ENCODE results near the gene PCARE. TPM values are rescaled to one million over a fixed set of nuclear protein-coding genes. Genes with fewer than 3 reads are reported as not detected.

The PCARE gene
- total RNA-seq, 1 experiment from 2014 or later, result not detected

- POLR2A ChIA-PET, result no interaction called here
- ATAC-seq (no peak), DNase-seq (ENCODE audit: low read depth, low spot score) (no peak)
- Histone ChIP-seq H3K36me3 (ENCODE audit: control insufficient read depth, insufficient read depth, low read length) (no peaks in the 10 kb centered on the region), H3K9me3 (ENCODE audit: control insufficient read depth, insufficient read depth, low read depth, low read length) (no peaks in the 10 kb centered on the region), H3K4me3 (ENCODE audit: low read depth in 2 of 2, low read length in 2 of 2) (no peak overlapping the region), H3K4me1 (ENCODE audit: control insufficient read depth, insufficient read depth, low read length) (no peaks in the 10 kb centered on the region), H3K27ac (ENCODE audit: low read length) (no peak overlapping the region), H3K27me3 (ENCODE audit: control insufficient read depth, insufficient read depth, low read length) (no peaks in the 10 kb centered on the region)
- in situ Hi-C loops (cut with HindIII; ENCODE audit: low pct_unique_long_range_greater_than_20kb, low sequenced_read_pairs) (no loop called here), intact Hi-C loops (cut with micrococcal nuclease; ENCODE audit: unreplicated experiment) (no loop called here)
- TF ChIP-seq, protein P1, sequence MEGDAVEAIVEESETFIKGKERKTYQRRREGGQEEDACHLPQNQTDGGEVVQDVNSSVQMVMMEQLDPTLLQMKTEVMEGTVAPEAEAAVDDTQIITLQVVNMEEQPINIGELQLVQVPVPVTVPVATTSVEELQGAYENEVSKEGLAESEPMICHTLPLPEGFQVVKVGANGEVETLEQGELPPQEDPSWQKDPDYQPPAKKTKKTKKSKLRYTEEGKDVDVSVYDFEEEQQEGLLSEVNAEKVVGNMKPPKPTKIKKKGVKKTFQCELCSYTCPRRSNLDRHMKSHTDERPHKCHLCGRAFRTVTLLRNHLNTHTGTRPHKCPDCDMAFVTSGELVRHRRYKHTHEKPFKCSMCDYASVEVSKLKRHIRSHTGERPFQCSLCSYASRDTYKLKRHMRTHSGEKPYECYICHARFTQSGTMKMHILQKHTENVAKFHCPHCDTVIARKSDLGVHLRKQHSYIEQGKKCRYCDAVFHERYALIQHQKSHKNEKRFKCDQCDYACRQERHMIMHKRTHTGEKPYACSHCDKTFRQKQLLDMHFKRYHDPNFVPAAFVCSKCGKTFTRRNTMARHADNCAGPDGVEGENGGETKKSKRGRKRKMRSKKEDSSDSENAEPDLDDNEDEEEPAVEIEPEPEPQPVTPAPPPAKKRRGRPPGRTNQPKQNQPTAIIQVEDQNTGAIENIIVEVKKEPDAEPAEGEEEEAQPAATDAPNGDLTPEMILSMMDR (IDR thresholded peaks at IDR 0.05), result no peak
- TF ChIP-seq POLR2AphosphoS5 (IDR thresholded peaks at IDR 0.05; ENCODE audit: low read depth, low read length) (no peak), TCF7L2 (IDR thresholded peaks at IDR 0.05; ENCODE audit: low read depth, low read length) (no peak), SIN3A (IDR thresholded peaks at IDR 0.05; ENCODE audit: borderline replicate concordance, insufficient read depth, low read depth, low read length) (no peak), REST (IDR thresholded peaks at IDR 0.05; ENCODE audit: insufficient read depth in 1 of 2, low read depth in 2 of 2, low read length in 1 of 2) (no peak)
- no TSS peak for BruUV-seq (replicated peaks)
- CTCF ChIA-PET, result no interaction called here
These were observed 8.0 kb downstream of the PCARE start for GRCh38 chr2:29066271-29066860.

DNA sequence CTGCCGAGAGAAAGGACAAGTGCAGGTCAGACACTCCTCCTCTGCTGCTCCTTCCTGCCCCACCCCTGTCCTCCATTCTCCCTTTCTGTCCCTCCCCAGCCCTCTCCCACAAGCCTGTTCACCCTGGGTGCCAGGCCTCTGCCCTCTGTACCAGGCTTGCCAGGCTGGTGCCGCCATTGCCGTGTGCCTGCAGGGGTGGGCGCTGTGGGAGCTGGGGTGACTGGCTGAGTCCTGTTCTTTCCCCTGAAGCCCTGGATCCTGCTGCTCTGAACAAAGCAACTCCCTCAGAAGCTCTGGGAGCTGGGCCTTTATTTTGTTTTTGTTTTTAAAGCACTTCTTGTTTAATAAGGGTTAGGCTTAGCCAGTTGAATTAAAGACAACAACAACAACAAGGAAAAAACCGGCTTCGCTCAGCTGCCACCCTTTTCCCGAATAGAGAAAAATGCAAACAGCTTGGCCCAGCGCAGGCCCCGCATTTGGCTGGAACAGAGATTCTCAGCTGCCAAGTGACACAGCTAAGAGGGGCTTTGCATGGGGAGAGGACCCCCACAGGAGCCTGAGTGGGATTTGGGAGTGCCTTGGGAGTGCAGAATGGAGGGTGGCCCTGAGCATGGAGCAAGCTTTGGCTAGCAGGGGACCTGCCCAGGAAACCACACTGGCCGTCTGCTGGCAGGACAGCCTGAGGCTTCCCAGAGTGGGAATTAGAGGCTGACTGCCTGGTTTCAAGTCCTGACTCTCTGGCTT, 9.1 kb downstream of the PCARE start:
- no TSS peak for BruUV-seq (replicated peaks)
- in situ Hi-C loops (cut with HindIII; ENCODE audit: low pct_unique_long_range_greater_than_20kb, low sequenced_read_pairs) (no loop called here), intact Hi-C loops (cut with micrococcal nuclease; ENCODE audit: unreplicated experiment) (no loop called here)
- H3K27me3 ChIP-seq (ENCODE audit: control insufficient read depth, insufficient read depth, low read length), result no peaks in the 10 kb centered on the region
- no peaks in the 10 kb centered on the region for H3K36me3 ChIP-seq (ENCODE audit: control insufficient read depth, insufficient read depth, low read length)
- DNase-seq (ENCODE audit: low read depth, low spot score), result no peak
- H3K9me3 ChIP-seq (ENCODE audit: control insufficient read depth, insufficient read depth, low read depth, low read length), result no peaks in the 10 kb centered on the region
- no peaks in the 10 kb centered on the region; the same call in 1 of the 2 replicates for H3K4me1 ChIP-seq (ENCODE audit: control insufficient read depth, insufficient read depth, low read length)
- ATAC-seq, result no peak; the same call in 1 of the 2 replicates
- ChIA-PET CTCF (no interaction called here), POLR2A (no interaction called here)
- TF ChIP-seq, protein P1 (IDR thresholded peaks at IDR 0.05), result no peak
- no peak for TF ChIP-seq TCF7L2 (IDR thresholded peaks at IDR 0.05; ENCODE audit: low read depth, low read length)
- TF ChIP-seq SIN3A (IDR thresholded peaks at IDR 0.05; ENCODE audit: borderline replicate concordance, insufficient read depth, low read depth, low read length), result no peak
- no peak for TF ChIP-seq POLR2AphosphoS5 (IDR thresholded peaks at IDR 0.05; ENCODE audit: low read depth, low read length)
- TF ChIP-seq REST (IDR thresholded peaks at IDR 0.05; ENCODE audit: insufficient read depth in 1 of 2, low read depth in 2 of 2, low read length in 1 of 2), result no peak
- no peak overlapping the region for H3K4me3 ChIP-seq (ENCODE audit: low read depth in 2 of 2, low read length in 2 of 2)
- no peak overlapping the region for H3K27ac ChIP-seq (ENCODE audit: low read length)
